Stimulated activated CD8-positive, alpha-beta memory T cell treated with anti-CD3 and anti-CD28 coated beads, Interleukin-7, amount 100 ng/mL, for 4 hours (primary cell): ENCODE results near the gene CNDP1.

ENCODE experiments used
- DNase-seq, 2 donors: peaks; one replicate each; pipeline ENCODE4 v3.0.0-alpha.2; 2020; ENCODE audit warnings: low read depth in 2 of 2

CNDP1 gene

GRCh38 chr18:74506448-74507084 lies 27.7 kb upstream of the CNDP1 start:
- DNase-seq: no peak

GRCh38 chr18:74507097-74507881 lies 27.0 kb upstream of the CNDP1 start:
- no peak for DNase-seq

GRCh38 chr18:74507927-74508326 lies 26.4 kb upstream of the CNDP1 start:
- no peak for DNase-seq

GRCh38 chr18:74508366-74508765 lies 25.9 kb upstream of the CNDP1 start:
- no peak for DNase-seq

- DNase-seq: no peak
These were observed 25.5 kb upstream of the CNDP1 start for GRCh38 chr18:74508821-74509225.

- no peak for DNase-seq
These were observed 24.2 kb upstream of the CNDP1 start for GRCh38 chr18:74509856-74510769.

GRCh38 chr18:74510770-74511095 lies 23.6 kb upstream of the CNDP1 start:
- DNase-seq: no peak

- DNase-seq: no peak
These were observed 22.5 kb upstream of the CNDP1 start for GRCh38 chr18:74511823-74512222.

GRCh38 chr18:74512321-74513053 lies 21.8 kb upstream of the CNDP1 start:
- DNase-seq: no peak

GRCh38 chr18:74513149-74513882 lies 21.0 kb upstream of the CNDP1 start:
- DNase-seq: no peak

- DNase-seq: no peak
These were observed 20.5 kb upstream of the CNDP1 start for GRCh38 chr18:74513883-74514205.

GRCh38 chr18:74514860-74515495 lies 19.3 kb upstream of the CNDP1 start:
- no peak for DNase-seq

- no peak for DNase-seq
These were observed 18.6 kb upstream of the CNDP1 start for GRCh38 chr18:74515620-74516231.

GRCh38 chr18:74516271-74517235 lies 17.7 kb upstream of the CNDP1 start:
- no peak for DNase-seq

- no peak for DNase-seq
These were observed 17.1 kb upstream of the CNDP1 start for GRCh38 chr18:74517236-74517630.

- DNase-seq: no peak
These were observed 15.6 kb upstream of the CNDP1 start for GRCh38 chr18:74518456-74519295.

- no peak for DNase-seq
These were observed 14.8 kb upstream of the CNDP1 start for GRCh38 chr18:74519320-74520095.
